SK-N-SH (cell line): ENCODE data around the gene CTSL. TPM values are rescaled to one million over a fixed set of nuclear protein-coding genes. Genes with fewer than 3 reads are reported as not detected.

Experiments
- CTCF ChIA-PET: fragments of 300-600, 350-600 bp; formaldehyde crosslinking; extraction: SDS; loops from one replicate; lab custom pipeline; 2021; lab: Yijun Ruan, JAX
- POLR2A ChIA-PET: fragments of 350-600 bp; sonication (Branson Sonifier 250); formaldehyde crosslinking; extraction: SDS; loops from one replicate; lab custom pipeline; 2020; ENCODE audit warnings: antibody characterized with exemption, inconsistent platforms; lab: Yijun Ruan, JAX
- DNase-seq: peaks from one replicate; pipeline ENCODE4 v3.0.0; 2012
- H2AFZ ChIP-seq: fragments of 200-600 bp; sonication (generic); 2 replicates; pipeline ENCODE4 v1.8.1; 2016; ENCODE audit warnings: antibody characterized with exemption, mild to moderate bottlenecking, low read depth
- H3F3A ChIP-seq: fragments of 200-600 bp; sonication (generic); replicated peaks from 2 replicates; pipeline ENCODE3; 2016; ENCODE audit warnings: antibody characterized with exemption, mild to moderate bottlenecking; ENCODE audit not compliant: insufficient read depth
- H3K27ac ChIP-seq, 2 experiments: fragments of 200-500 bp in 1 of 2; fragments of 200-600 bp in 1 of 2; sonication (Bioruptor generic) in 1 of 2; sonication (generic), shearing (Covaris generic) in 1 of 2; 2 replicates each; pipeline versions ENCODE4 v1.5.1 to v1.6.1; 2014 to 2016; ENCODE audit warnings: low read depth in 2 of 2, inconsistent platforms in 1 of 2, low read length in 1 of 2, mild to moderate bottlenecking in 1 of 2, mixed read lengths in 1 of 2
- H3K27me3 ChIP-seq: fragments of 200-600 bp; sonication (generic), shearing (Covaris generic); 2 replicates; pipeline ENCODE4 v1.6.1; 2016; ENCODE audit warnings: mixed run types; ENCODE audit not compliant: insufficient read depth
- H3K36me3 ChIP-seq, 2 experiments: fragments of 200-500 bp in 1 of 2; fragments of 200-600 bp in 1 of 2; sonication (Bioruptor generic) in 1 of 2; sonication (generic) in 1 of 2; replicated peaks in 1 of 2; 2 replicates each; pipeline versions ENCODE3 to v1.5.1; 2014 to 2016; ENCODE audit warnings: low read length in 1 of 2, mild to moderate bottlenecking in 1 of 2; ENCODE audit not compliant: insufficient read depth in 2 of 2, control insufficient read depth in 1 of 2
- H3K4me1 ChIP-seq, 2 experiments: fragments of 200-500 bp in 1 of 2; fragments of 200-600 bp in 1 of 2; sonication (Bioruptor generic) in 1 of 2; sonication (generic), shearing (Covaris generic) in 1 of 2; 2 replicates each; pipeline versions ENCODE4 v1.5.1 to v1.6.1; 2014 to 2016; ENCODE audit warnings: low read depth in 1 of 2, low read length in 1 of 2, mixed run types in 1 of 2; ENCODE audit not compliant: insufficient read depth in 2 of 2, control insufficient read depth in 1 of 2
- H3K4me2 ChIP-seq: fragments of 200-600 bp; sonication (generic), shearing (Covaris generic); 2 replicates; pipeline ENCODE4 v1.6.1; 2017; ENCODE audit warnings: mixed run types
- H3K4me3 ChIP-seq, 2 experiments: fragments of 200-500 bp in 1 of 2; fragments of 200-600 bp in 1 of 2; sonication (Bioruptor generic) in 1 of 2; sonication (generic), shearing (Covaris generic) in 1 of 2; 2 replicates each; pipeline versions ENCODE4 v1.5.1 to v1.8.1; 2014 to 2016; ENCODE audit warnings: low read depth in 2 of 2, inconsistent platforms in 1 of 2, low read length in 1 of 2, mild to moderate bottlenecking in 1 of 2, mixed read lengths in 1 of 2, moderate library complexity in 1 of 2
- H3K79me2 ChIP-seq: fragments of 200-600 bp; sonication (generic); 2 replicates; pipeline ENCODE4 v1.8.1; 2017; ENCODE audit warnings: mild to moderate bottlenecking; ENCODE audit not compliant: insufficient read depth
- H3K9ac ChIP-seq: fragments of 200-600 bp; sonication (generic); 2 replicates; pipeline ENCODE4 v1.6.1; 2017; ENCODE audit warnings: mixed run types
- H3K9me2 ChIP-seq: fragments of 200-600 bp; sonication (generic); 2 replicates; pipeline ENCODE4 v1.6.1; 2017; ENCODE audit warnings: mixed run types
- H3K9me3 ChIP-seq: fragments of 200-600 bp; sonication (generic); 2 replicates; pipeline ENCODE4 v1.6.1; 2017; ENCODE audit warnings: mixed run types, mild to moderate bottlenecking, moderate library complexity
- H4K20me1 ChIP-seq: fragments of 200-600 bp; sonication (generic); 2 replicates; pipeline ENCODE4 v1.6.1; 2017; ENCODE audit warnings: mild to moderate bottlenecking, mixed run types; ENCODE audit not compliant: insufficient read depth
- EP300 ChIP-seq, 2 experiments: IDR thresholded peaks; 2 replicates each; pipeline versions ENCODE4 v1.4.0 to v1.6.1; 2012; ENCODE audit warnings: borderline replicate concordance in 1 of 2, low read depth in 1 of 2, low read length in 1 of 2
- FOXM1 ChIP-seq: IDR thresholded peaks from 2 replicates; pipeline ENCODE4 v1.4.0; 2012; ENCODE audit warnings: low read depth, mild to moderate bottlenecking
- IRF3 ChIP-seq: fragments of 150-350 bp; IDR thresholded peaks from 2 replicates; pipeline ENCODE4 v1.6.1; 2016; ENCODE audit warnings: mild to moderate bottlenecking, low read depth, low read length
- MEF2A ChIP-seq: IDR thresholded peaks from 2 replicates; pipeline ENCODE4 v1.4.0; 2012; ENCODE audit warnings: low read depth, borderline replicate concordance
- MXI1 ChIP-seq: IDR thresholded peaks from 2 replicates; pipeline ENCODE4 v1.6.1; 2012; ENCODE audit warnings: mild to moderate bottlenecking, low read depth, low read length, improper control_type of control experiment
- NRF1 ChIP-seq: IDR thresholded peaks from 2 replicates; pipeline ENCODE4 v1.6.1; 2012; ENCODE audit warnings: low read depth, mild to moderate bottlenecking, low read length
- PBX3 ChIP-seq: IDR thresholded peaks from 2 replicates; pipeline ENCODE4; 2012
- RCOR1 ChIP-seq: fragments of 150-350 bp; IDR thresholded peaks from 2 replicates; pipeline ENCODE4 v1.6.1; 2017; ENCODE audit warnings: antibody characterized with exemption, low read length
- RFX5 ChIP-seq: IDR thresholded peaks from 2 replicates; pipeline ENCODE4 v1.6.1; 2012; ENCODE audit warnings: mild to moderate bottlenecking, improper control_type of control experiment, low read length
- SIN3A ChIP-seq: IDR thresholded peaks from 2 replicates; pipeline ENCODE4 v1.6.1; 2012; ENCODE audit warnings: low read depth, mild to moderate bottlenecking, low read length, moderate library complexity, borderline replicate concordance
- TEAD4 ChIP-seq: IDR thresholded peaks from 2 replicates; pipeline ENCODE4 v1.4.0; 2012; ENCODE audit warnings: mild to moderate bottlenecking, borderline replicate concordance; ENCODE audit not compliant: insufficient read depth
- YY1 ChIP-seq: IDR thresholded peaks from 2 replicates; pipeline ENCODE4 v1.4.0; 2012; ENCODE audit warnings: low read depth, mild to moderate bottlenecking
- WGBS: methylation state at CpG from one replicate; pipeline ENCODE4 v1.1.6; 2017; ENCODE audit warnings: low lambda C conversion rate; 5-methylcytosine and 5-hydroxymethylcytosine counted together
- polyA plus RNA-seq, 3 experiments: library from polyadenylated mRNA; depleted of rRNA; stranded (reverse); fragments of >200 nt; gene quantifications; 2 replicates each; pipeline ENCODE4 v1.2.3, GENCODE V29; 2012
- TF ChIP-seq, protein P1 (sequence below): fragments of 150-350 bp; IDR thresholded peaks from 2 replicates; pipeline ENCODE4 v1.6.1; 2017; ENCODE audit warnings: antibody characterized with exemption, low read length, low read depth, borderline replicate concordance
- TF ChIP-seq, protein P2 (sequence below): IDR thresholded peaks from 2 replicates; pipeline ENCODE4 v1.6.1; 2012; ENCODE audit warnings: mild to moderate bottlenecking, low read depth, low read length, moderate library complexity
- TF ChIP-seq, protein P3 (sequence below): IDR thresholded peaks from 2 replicates; pipeline ENCODE4 v1.4.0; 2012; ENCODE audit warnings: low read depth
- TF ChIP-seq, protein P4 (sequence below): IDR thresholded peaks from 2 replicates; pipeline ENCODE4 v1.4.0; 2012; ENCODE audit warnings: low read depth, borderline replicate concordance

The CTSL gene
- polyA plus RNA-seq, 1 of the 3 experiments (the other 2 are of a cell fraction) = 98.3 TPM

DNA sequence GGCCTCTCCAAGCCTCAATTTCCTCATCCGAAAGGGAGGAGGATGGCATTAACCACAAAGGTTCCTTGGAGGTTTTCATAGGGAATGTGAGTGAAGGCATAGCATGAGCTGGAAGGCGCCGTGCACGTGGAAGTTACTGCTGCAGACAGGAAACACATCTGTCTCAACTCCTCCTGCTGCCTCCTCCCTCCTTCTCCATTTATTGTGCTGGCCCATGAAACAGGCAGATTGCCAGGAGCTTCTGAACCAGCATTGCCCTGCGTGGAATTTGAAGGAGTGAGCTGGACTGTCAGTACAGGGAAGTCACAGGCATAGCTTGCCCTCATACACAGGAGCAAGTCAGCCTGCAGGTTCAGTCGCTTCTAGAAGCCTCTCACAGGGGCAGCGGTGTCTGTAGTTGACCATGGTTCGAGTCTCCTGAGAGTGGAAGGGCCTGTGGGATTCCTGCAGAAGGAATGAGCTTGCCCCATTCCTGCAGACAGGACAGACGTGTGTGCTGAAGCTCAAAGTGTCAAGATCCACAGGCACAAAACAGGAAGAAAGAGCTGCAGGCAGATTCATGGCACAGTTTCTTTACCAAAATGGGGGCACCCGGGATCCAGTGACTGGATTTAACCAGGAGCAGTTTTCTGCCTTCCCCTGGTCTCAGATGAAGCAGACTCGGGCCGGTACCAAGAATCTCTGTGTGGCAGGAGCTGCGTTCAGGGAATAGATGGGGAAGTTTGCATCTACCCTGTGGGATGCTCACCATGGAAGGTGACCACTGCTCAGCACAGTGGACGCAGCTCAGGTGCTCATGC is 48.7 kb upstream of the CTSL start (continued):
- TF ChIP-seq FOXM1 (no peak), MEF2A (no peak), IRF3 (no peak), RFX5 (no peak)
- TF ChIP-seq, protein P1, sequence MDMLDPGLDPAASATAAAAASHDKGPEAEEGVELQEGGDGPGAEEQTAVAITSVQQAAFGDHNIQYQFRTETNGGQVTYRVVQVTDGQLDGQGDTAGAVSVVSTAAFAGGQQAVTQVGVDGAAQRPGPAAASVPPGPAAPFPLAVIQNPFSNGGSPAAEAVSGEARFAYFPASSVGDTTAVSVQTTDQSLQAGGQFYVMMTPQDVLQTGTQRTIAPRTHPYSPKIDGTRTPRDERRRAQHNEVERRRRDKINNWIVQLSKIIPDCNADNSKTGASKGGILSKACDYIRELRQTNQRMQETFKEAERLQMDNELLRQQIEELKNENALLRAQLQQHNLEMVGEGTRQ = no peak

GRCh38 chr9:87677776-87678587 is 47.9 kb upstream of the CTSL start:
- ChIA-PET CTCF (interaction anchor here (0.8 to 5.0 kb wide), 12 partner anchors 10 to 362 kb away, joined by 3 to 29 read pairs (median 4); partner anchors contain the start of gene CTSL), POLR2A (interaction anchor here (1.1 kb wide), 1 partner anchor 48 kb away, joined by 3 read pairs; the partner anchor contains the start of gene CTSL)
- TF ChIP-seq EP300 (IDR thresholded peaks at IDR 0.05; ENCODE audit: borderline replicate concordance in 1 of 2, low read depth in 1 of 2, low read length in 1 of 2) (no peak), PBX3 (no peak), MXI1 (no peak), RCOR1 (no peak), TEAD4 (no peak), SIN3A (no peak), NRF1 (no peak), IRF3 (no peak), YY1 (no peak), MEF2A (no peak)
- TF ChIP-seq, protein P2, sequence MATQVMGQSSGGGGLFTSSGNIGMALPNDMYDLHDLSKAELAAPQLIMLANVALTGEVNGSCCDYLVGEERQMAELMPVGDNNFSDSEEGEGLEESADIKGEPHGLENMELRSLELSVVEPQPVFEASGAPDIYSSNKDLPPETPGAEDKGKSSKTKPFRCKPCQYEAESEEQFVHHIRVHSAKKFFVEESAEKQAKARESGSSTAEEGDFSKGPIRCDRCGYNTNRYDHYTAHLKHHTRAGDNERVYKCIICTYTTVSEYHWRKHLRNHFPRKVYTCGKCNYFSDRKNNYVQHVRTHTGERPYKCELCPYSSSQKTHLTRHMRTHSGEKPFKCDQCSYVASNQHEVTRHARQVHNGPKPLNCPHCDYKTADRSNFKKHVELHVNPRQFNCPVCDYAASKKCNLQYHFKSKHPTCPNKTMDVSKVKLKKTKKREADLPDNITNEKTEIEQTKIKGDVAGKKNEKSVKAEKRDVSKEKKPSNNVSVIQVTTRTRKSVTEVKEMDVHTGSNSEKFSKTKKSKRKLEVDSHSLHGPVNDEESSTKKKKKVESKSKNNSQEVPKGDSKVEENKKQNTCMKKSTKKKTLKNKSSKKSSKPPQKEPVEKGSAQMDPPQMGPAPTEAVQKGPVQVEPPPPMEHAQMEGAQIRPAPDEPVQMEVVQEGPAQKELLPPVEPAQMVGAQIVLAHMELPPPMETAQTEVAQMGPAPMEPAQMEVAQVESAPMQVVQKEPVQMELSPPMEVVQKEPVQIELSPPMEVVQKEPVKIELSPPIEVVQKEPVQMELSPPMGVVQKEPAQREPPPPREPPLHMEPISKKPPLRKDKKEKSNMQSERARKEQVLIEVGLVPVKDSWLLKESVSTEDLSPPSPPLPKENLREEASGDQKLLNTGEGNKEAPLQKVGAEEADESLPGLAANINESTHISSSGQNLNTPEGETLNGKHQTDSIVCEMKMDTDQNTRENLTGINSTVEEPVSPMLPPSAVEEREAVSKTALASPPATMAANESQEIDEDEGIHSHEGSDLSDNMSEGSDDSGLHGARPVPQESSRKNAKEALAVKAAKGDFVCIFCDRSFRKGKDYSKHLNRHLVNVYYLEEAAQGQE = no peak
- TF ChIP-seq, protein P3, sequence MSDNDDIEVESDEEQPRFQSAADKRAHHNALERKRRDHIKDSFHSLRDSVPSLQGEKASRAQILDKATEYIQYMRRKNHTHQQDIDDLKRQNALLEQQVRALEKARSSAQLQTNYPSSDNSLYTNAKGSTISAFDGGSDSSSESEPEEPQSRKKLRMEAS = no peak
- TF ChIP-seq, protein P4, sequence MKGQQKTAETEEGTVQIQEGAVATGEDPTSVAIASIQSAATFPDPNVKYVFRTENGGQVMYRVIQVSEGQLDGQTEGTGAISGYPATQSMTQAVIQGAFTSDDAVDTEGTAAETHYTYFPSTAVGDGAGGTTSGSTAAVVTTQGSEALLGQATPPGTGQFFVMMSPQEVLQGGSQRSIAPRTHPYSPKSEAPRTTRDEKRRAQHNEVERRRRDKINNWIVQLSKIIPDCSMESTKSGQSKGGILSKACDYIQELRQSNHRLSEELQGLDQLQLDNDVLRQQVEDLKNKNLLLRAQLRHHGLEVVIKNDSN = no peak
- Histone ChIP-seq H3K9me2 (no peaks in the 10 kb centered on the region), H3K9me3 (no peaks in the 10 kb centered on the region), H3K9ac (no peak overlapping the region), H3K4me1 (no peaks in the 10 kb centered on the region; a peak in 1 of 4 replicates), H3F3A (no peaks in the 10 kb centered on the region), H3K27ac (no peak overlapping the region), H3K36me3 (no peaks in the 10 kb centered on the region), H3K4me3 (no peak overlapping the region; a peak in 1 of 4 replicates), H3K27me3 (no peaks in the 10 kb centered on the region), H2AFZ (no peak overlapping the region), H4K20me1 (no peaks in the 10 kb centered on the region), H3K4me2 (no peak overlapping the region), H3K79me2 (no peaks in the 10 kb centered on the region)
- no peak for DNase-seq
- 76% methylated on average over 16 of the region's 17 CpGs for WGBS
